SK-N-SH (cell line): ENCODE results near the gene TRAPPC12. TPM values are rescaled to one million over a fixed set of nuclear protein-coding genes. Genes with fewer than 3 reads are reported as not detected.

ENCODE experiments used
- CTCF ChIA-PET: fragments of 300-600, 350-600 bp; formaldehyde crosslinking; extraction: SDS; loops from one replicate; lab custom pipeline; 2021; lab: Yijun Ruan, JAX
- POLR2A ChIA-PET: fragments of 350-600 bp; sonication (Branson Sonifier 250); formaldehyde crosslinking; extraction: SDS; loops from one replicate; lab custom pipeline; 2020; ENCODE audit warnings: antibody characterized with exemption, inconsistent platforms; lab: Yijun Ruan, JAX
- DNase-seq: peaks from one replicate; pipeline ENCODE4 v3.0.0; 2012
- H2AFZ ChIP-seq: fragments of 200-600 bp; sonication (generic); 2 replicates; pipeline ENCODE4 v1.8.1; 2016; ENCODE audit warnings: antibody characterized with exemption, mild to moderate bottlenecking, low read depth
- H3F3A ChIP-seq: fragments of 200-600 bp; sonication (generic); replicated peaks from 2 replicates; pipeline ENCODE3; 2016; ENCODE audit warnings: antibody characterized with exemption, mild to moderate bottlenecking; ENCODE audit not compliant: insufficient read depth
- H3K27ac ChIP-seq, 2 experiments: fragments of 200-500 bp in 1 of 2; fragments of 200-600 bp in 1 of 2; sonication (Bioruptor generic) in 1 of 2; sonication (generic), shearing (Covaris generic) in 1 of 2; 2 replicates each; pipeline versions ENCODE4 v1.5.1 to v1.6.1; 2014 to 2016; ENCODE audit warnings: low read depth in 2 of 2, inconsistent platforms in 1 of 2, low read length in 1 of 2, mild to moderate bottlenecking in 1 of 2, mixed read lengths in 1 of 2
- H3K27me3 ChIP-seq: fragments of 200-600 bp; sonication (generic), shearing (Covaris generic); 2 replicates; pipeline ENCODE4 v1.6.1; 2016; ENCODE audit warnings: mixed run types; ENCODE audit not compliant: insufficient read depth
- H3K36me3 ChIP-seq, 2 experiments: fragments of 200-500 bp in 1 of 2; fragments of 200-600 bp in 1 of 2; sonication (Bioruptor generic) in 1 of 2; sonication (generic) in 1 of 2; replicated peaks in 1 of 2; 2 replicates each; pipeline versions ENCODE3 to v1.5.1; 2014 to 2016; ENCODE audit warnings: low read length in 1 of 2, mild to moderate bottlenecking in 1 of 2; ENCODE audit not compliant: insufficient read depth in 2 of 2, control insufficient read depth in 1 of 2
- H3K4me1 ChIP-seq, 2 experiments: fragments of 200-500 bp in 1 of 2; fragments of 200-600 bp in 1 of 2; sonication (Bioruptor generic) in 1 of 2; sonication (generic), shearing (Covaris generic) in 1 of 2; 2 replicates each; pipeline versions ENCODE4 v1.5.1 to v1.6.1; 2014 to 2016; ENCODE audit warnings: low read depth in 1 of 2, low read length in 1 of 2, mixed run types in 1 of 2; ENCODE audit not compliant: insufficient read depth in 2 of 2, control insufficient read depth in 1 of 2
- H3K4me2 ChIP-seq: fragments of 200-600 bp; sonication (generic), shearing (Covaris generic); 2 replicates; pipeline ENCODE4 v1.6.1; 2017; ENCODE audit warnings: mixed run types
- H3K4me3 ChIP-seq, 2 experiments: fragments of 200-500 bp in 1 of 2; fragments of 200-600 bp in 1 of 2; sonication (Bioruptor generic) in 1 of 2; sonication (generic), shearing (Covaris generic) in 1 of 2; 2 replicates each; pipeline versions ENCODE4 v1.5.1 to v1.8.1; 2014 to 2016; ENCODE audit warnings: low read depth in 2 of 2, inconsistent platforms in 1 of 2, low read length in 1 of 2, mild to moderate bottlenecking in 1 of 2, mixed read lengths in 1 of 2, moderate library complexity in 1 of 2
- H3K79me2 ChIP-seq: fragments of 200-600 bp; sonication (generic); 2 replicates; pipeline ENCODE4 v1.8.1; 2017; ENCODE audit warnings: mild to moderate bottlenecking; ENCODE audit not compliant: insufficient read depth
- H3K9ac ChIP-seq: fragments of 200-600 bp; sonication (generic); 2 replicates; pipeline ENCODE4 v1.6.1; 2017; ENCODE audit warnings: mixed run types
- H3K9me2 ChIP-seq: fragments of 200-600 bp; sonication (generic); 2 replicates; pipeline ENCODE4 v1.6.1; 2017; ENCODE audit warnings: mixed run types
- H3K9me3 ChIP-seq: fragments of 200-600 bp; sonication (generic); 2 replicates; pipeline ENCODE4 v1.6.1; 2017; ENCODE audit warnings: mixed run types, mild to moderate bottlenecking, moderate library complexity
- H4K20me1 ChIP-seq: fragments of 200-600 bp; sonication (generic); 2 replicates; pipeline ENCODE4 v1.6.1; 2017; ENCODE audit warnings: mild to moderate bottlenecking, mixed run types; ENCODE audit not compliant: insufficient read depth
- CHD2 ChIP-seq: fragments of 150-350 bp; IDR thresholded peaks from 2 replicates; pipeline ENCODE4 v1.6.1; 2018; ENCODE audit warnings: low read length; ENCODE audit not compliant: partially characterized antibody
- ELF1 ChIP-seq: IDR thresholded peaks from 2 replicates; pipeline ENCODE4 v1.4.0; 2012
- FOSL2 ChIP-seq: IDR thresholded peaks from 2 replicates; pipeline ENCODE4 v1.4.0; 2012; ENCODE audit warnings: low read depth, mild to moderate bottlenecking, moderate library complexity, borderline replicate concordance
- FOXM1 ChIP-seq: IDR thresholded peaks from 2 replicates; pipeline ENCODE4 v1.4.0; 2012; ENCODE audit warnings: low read depth, mild to moderate bottlenecking
- GATA2 ChIP-seq: sonication (generic); formaldehyde crosslinking; IDR thresholded peaks from 2 replicates; pipeline ENCODE4 v1.5.0; 2020; ENCODE audit warnings: mild to moderate bottlenecking, missing genetic modification reagents
- IRF3 ChIP-seq: fragments of 150-350 bp; IDR thresholded peaks from 2 replicates; pipeline ENCODE4 v1.6.1; 2016; ENCODE audit warnings: mild to moderate bottlenecking, low read depth, low read length
- JUND ChIP-seq: IDR thresholded peaks from 2 replicates; pipeline ENCODE4 v1.4.0; 2012
- POLR2AphosphoS5 ChIP-seq: IDR thresholded peaks from 2 replicates; pipeline ENCODE4 v1.6.1; 2012; ENCODE audit warnings: low read depth, low read length
- RCOR1 ChIP-seq: fragments of 150-350 bp; IDR thresholded peaks from 2 replicates; pipeline ENCODE4 v1.6.1; 2017; ENCODE audit warnings: antibody characterized with exemption, low read length
- TCF12 ChIP-seq: IDR thresholded peaks from 2 replicates; pipeline ENCODE4 v1.4.0; 2012
- USF1 ChIP-seq: IDR thresholded peaks from 2 replicates; pipeline ENCODE4 v1.4.0; 2012; ENCODE audit warnings: low read depth, borderline replicate concordance
- WGBS: methylation state at CpG from one replicate; pipeline ENCODE4 v1.1.6; 2017; ENCODE audit warnings: low lambda C conversion rate; 5-methylcytosine and 5-hydroxymethylcytosine counted together
- polyA plus RNA-seq, 3 experiments: library from polyadenylated mRNA; depleted of rRNA; stranded (reverse); fragments of >200 nt; gene quantifications; 2 replicates each; pipeline ENCODE4 v1.2.3, GENCODE V29; 2012
- TF ChIP-seq, protein P1 (sequence below): IDR thresholded peaks from 2 replicates; pipeline ENCODE4 v1.4.0; 2012; ENCODE audit warnings: low read depth
- TF ChIP-seq, protein P2 (sequence below): fragments of 150-350 bp; IDR thresholded peaks from 2 replicates; pipeline ENCODE4 v1.6.1; 2017; ENCODE audit warnings: antibody characterized with exemption, low read length, low read depth, borderline replicate concordance
- TF ChIP-seq, protein P3 (sequence below): fragments of 200-600 bp; sonication (generic); IDR thresholded peaks from 2 replicates; pipeline ENCODE4 v1.6.1; 2017; ENCODE audit warnings: antibody characterized with exemption, mild to moderate bottlenecking, moderate library complexity

The TRAPPC12 gene
- polyA plus RNA-seq, 1 of the 3 experiments (the other 2 are of a cell fraction): 83.3 TPM

GRCh38 chr2:3430740-3431490 lies 51.4 kb downstream of the TRAPPC12 start:
- H3K9me2 ChIP-seq: no peaks in the 10 kb centered on the region
- TF ChIP-seq JUND (no peak), FOXM1 (no peak), GATA2 (CRISPR knock-in tag) (peak; percentile 92), USF1 (no peak), RCOR1 (0 out of 2 replicates have a peak, but pooled peaks have one; percentile 26), POLR2AphosphoS5 (no peak), IRF3 (no peak), ELF1 (no peak), FOSL2 (no peak), TCF12 (no peak), CHD2 (no peak)
- TF ChIP-seq, protein P1, sequence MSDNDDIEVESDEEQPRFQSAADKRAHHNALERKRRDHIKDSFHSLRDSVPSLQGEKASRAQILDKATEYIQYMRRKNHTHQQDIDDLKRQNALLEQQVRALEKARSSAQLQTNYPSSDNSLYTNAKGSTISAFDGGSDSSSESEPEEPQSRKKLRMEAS: no peak
- TF ChIP-seq, protein P2, sequence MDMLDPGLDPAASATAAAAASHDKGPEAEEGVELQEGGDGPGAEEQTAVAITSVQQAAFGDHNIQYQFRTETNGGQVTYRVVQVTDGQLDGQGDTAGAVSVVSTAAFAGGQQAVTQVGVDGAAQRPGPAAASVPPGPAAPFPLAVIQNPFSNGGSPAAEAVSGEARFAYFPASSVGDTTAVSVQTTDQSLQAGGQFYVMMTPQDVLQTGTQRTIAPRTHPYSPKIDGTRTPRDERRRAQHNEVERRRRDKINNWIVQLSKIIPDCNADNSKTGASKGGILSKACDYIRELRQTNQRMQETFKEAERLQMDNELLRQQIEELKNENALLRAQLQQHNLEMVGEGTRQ: no peak
- TF ChIP-seq, protein P3, sequence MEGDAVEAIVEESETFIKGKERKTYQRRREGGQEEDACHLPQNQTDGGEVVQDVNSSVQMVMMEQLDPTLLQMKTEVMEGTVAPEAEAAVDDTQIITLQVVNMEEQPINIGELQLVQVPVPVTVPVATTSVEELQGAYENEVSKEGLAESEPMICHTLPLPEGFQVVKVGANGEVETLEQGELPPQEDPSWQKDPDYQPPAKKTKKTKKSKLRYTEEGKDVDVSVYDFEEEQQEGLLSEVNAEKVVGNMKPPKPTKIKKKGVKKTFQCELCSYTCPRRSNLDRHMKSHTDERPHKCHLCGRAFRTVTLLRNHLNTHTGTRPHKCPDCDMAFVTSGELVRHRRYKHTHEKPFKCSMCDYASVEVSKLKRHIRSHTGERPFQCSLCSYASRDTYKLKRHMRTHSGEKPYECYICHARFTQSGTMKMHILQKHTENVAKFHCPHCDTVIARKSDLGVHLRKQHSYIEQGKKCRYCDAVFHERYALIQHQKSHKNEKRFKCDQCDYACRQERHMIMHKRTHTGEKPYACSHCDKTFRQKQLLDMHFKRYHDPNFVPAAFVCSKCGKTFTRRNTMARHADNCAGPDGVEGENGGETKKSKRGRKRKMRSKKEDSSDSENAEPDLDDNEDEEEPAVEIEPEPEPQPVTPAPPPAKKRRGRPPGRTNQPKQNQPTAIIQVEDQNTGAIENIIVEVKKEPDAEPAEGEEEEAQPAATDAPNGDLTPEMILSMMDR: no peak
- TF ChIP-seq, all 33 proteins: peak for 2
- CTCF ChIA-PET: interaction anchor here (0.9 to 1.7 kb wide), 4 partner anchors 11 to 28 kb away, joined by 3 to 6 read pairs (median 4); no protein-coding TSS in a partner anchor
- H3K36me3 ChIP-seq: peaks cover 52 to 89% of the 10 kb centered on the region in 2 experiments
- H3K9me3 ChIP-seq: no peaks in the 10 kb centered on the region
- H3K4me3 ChIP-seq: no peak overlapping the region
- 81% methylated on average over 18 of the region's 20 CpGs for WGBS
- H3K27ac ChIP-seq: peak overlapping the region in 1 of 2 experiments; percentile 80; a peak in 2 of 4 replicates
- H3K27me3 ChIP-seq: no peaks in the 10 kb centered on the region
- H4K20me1 ChIP-seq: no peaks in the 10 kb centered on the region
- peaks cover 6% of the 10 kb centered on the region for H3F3A ChIP-seq
- no peak overlapping the region for H3K9ac ChIP-seq
- DNase-seq: peak; percentile 81
- no peak overlapping the region for H2AFZ ChIP-seq
- POLR2A ChIA-PET: interaction anchor here (1.1 kb wide), 1 partner anchor 17 kb away, joined by 4 read pairs; no protein-coding TSS in a partner anchor
- no peaks in the 10 kb centered on the region for H3K79me2 ChIP-seq
- H3K4me2 ChIP-seq: no peak overlapping the region
- H3K4me1 ChIP-seq: peaks cover 5 to 39% of the 10 kb centered on the region in 2 experiments; a peak in 2 of 4 replicates
